Smooth muscle cell (in vitro differentiated cells): ENCODE data around the gene FGF16. TPM values are rescaled to one million over a fixed set of nuclear protein-coding genes. Genes with fewer than 3 reads are reported as not detected.
"Not testable (repeated sequence)": the region's sequence is repeated elsewhere in the genome, so short reads cannot be mapped to it uniquely, and the experiment has no call there.

Source experiments
- DNase-seq: peaks from one replicate; lab custom pipeline; 2025; ENCODE audit not compliant: unreplicated experiment; lab: John Stamatoyannopoulos, UW
- H2AFZ ChIP-seq: fragments of 200-600 bp; sonication (generic); 2 replicates; pipeline ENCODE4 v1.6.0; 2016; ENCODE audit warnings: antibody characterized with exemption, low read depth, mild to moderate bottlenecking
- H3F3A ChIP-seq: fragments of 200-600 bp; sonication (generic); 2 replicates; pipeline ENCODE4 v1.6.0; 2017; ENCODE audit warnings: antibody characterized with exemption, low read depth
- H3K27ac ChIP-seq: fragments of 200-600 bp; sonication (generic); 2 replicates; pipeline ENCODE4 v1.5.1; 2016; ENCODE audit warnings: low read depth, mild to moderate bottlenecking
- H3K27me3 ChIP-seq: fragments of 200-600 bp; sonication (generic); 2 replicates; pipeline ENCODE4 v1.6.1; 2016; ENCODE audit warnings: low read depth, mild to moderate bottlenecking
- H3K36me3 ChIP-seq: fragments of 200-600 bp; sonication (generic); 2 replicates; pipeline ENCODE4 v1.5.1; 2016; ENCODE audit warnings: low read depth
- H3K4me1 ChIP-seq: fragments of 200-600 bp; sonication (generic); 2 replicates; pipeline ENCODE4 v1.5.1; 2016; ENCODE audit warnings: low read depth
- H3K4me2 ChIP-seq: fragments of 200-600 bp; sonication (generic); 2 replicates; pipeline ENCODE4 v1.6.0; 2016; ENCODE audit warnings: mild to moderate bottlenecking
- H3K4me3 ChIP-seq: fragments of 200-600 bp; sonication (generic); 2 replicates; pipeline ENCODE4 v1.5.1; 2016; ENCODE audit warnings: mild to moderate bottlenecking
- H3K79me2 ChIP-seq: fragments of 200-600 bp; sonication (generic); 2 replicates; pipeline ENCODE4 v1.6.0; 2016; ENCODE audit warnings: low read depth, mild to moderate bottlenecking
- H3K9ac ChIP-seq: fragments of 200-600 bp; sonication (generic); 2 replicates; pipeline ENCODE4 v1.6.0; 2016; ENCODE audit warnings: low read depth
- H3K9me3 ChIP-seq: fragments of 200-600 bp; sonication (generic); replicated peaks from 2 replicates; pipeline ENCODE4 v1.5.1; 2016; ENCODE audit warnings: low read depth
- H4K20me1 ChIP-seq: fragments of 200-600 bp; sonication (generic); 2 replicates; pipeline ENCODE4 v1.6.0; 2016; ENCODE audit warnings: low read depth
- CTCF ChIP-seq: fragments of 200-600 bp; sonication (generic); IDR thresholded peaks from 2 replicates; pipeline ENCODE4 v1.5.1; 2017; ENCODE audit warnings: borderline replicate concordance, mild to moderate bottlenecking, antibody characterized with exemption; ENCODE audit not compliant: insufficient read depth, poor library complexity, severe bottlenecking
- WGBS: methylation state at CpG from one replicate; pipeline ENCODE4 v1.1.7; 2016; ENCODE audit warnings: low lambda C conversion rate; 5-methylcytosine and 5-hydroxymethylcytosine counted together
- polyA plus RNA-seq: library from polyadenylated mRNA; unstranded; fragments of >200 nt; fragmentation: Nextera tagmentation; extraction: Ambion mirVana; gene quantifications from 2 replicates; pipeline ENCODE4 v1.2.1, GENCODE V29; 2016
- total RNA-seq: library from RNA; depleted of rRNA; stranded (reverse); fragments of >200 nt; gene quantifications from 2 replicates; pipeline ENCODE4 v1.2.3, GENCODE V29; 2014

Gene FGF16
- total and polyA plus RNA-seq, 2 experiments from 2014 or later: not detected

- Histone ChIP-seq H3K79me2 (no peaks in the 10 kb centered on the region), H3K27me3 (no peaks in the 10 kb centered on the region), H3F3A (no peaks in the 10 kb centered on the region), H2AFZ (no peak overlapping the region), H3K9ac (no peak overlapping the region), H3K4me2 (no peak overlapping the region), H3K4me3 (no peak overlapping the region), H3K27ac (no peak overlapping the region), H3K36me3 (no peaks in the 10 kb centered on the region), H3K4me1 (no peaks in the 10 kb centered on the region), H4K20me1 (no peaks in the 10 kb centered on the region), H3K9me3 (no peaks in the 10 kb centered on the region)
- DNase-seq: no peak
- WGBS: 78% methylated on average over 5 of the region's 5 CpGs
- TF ChIP-seq CTCF: no peak
These were observed 36.9 kb downstream of the FGF16 start for GRCh38 chrX:77484045-77484444.

DNA sequence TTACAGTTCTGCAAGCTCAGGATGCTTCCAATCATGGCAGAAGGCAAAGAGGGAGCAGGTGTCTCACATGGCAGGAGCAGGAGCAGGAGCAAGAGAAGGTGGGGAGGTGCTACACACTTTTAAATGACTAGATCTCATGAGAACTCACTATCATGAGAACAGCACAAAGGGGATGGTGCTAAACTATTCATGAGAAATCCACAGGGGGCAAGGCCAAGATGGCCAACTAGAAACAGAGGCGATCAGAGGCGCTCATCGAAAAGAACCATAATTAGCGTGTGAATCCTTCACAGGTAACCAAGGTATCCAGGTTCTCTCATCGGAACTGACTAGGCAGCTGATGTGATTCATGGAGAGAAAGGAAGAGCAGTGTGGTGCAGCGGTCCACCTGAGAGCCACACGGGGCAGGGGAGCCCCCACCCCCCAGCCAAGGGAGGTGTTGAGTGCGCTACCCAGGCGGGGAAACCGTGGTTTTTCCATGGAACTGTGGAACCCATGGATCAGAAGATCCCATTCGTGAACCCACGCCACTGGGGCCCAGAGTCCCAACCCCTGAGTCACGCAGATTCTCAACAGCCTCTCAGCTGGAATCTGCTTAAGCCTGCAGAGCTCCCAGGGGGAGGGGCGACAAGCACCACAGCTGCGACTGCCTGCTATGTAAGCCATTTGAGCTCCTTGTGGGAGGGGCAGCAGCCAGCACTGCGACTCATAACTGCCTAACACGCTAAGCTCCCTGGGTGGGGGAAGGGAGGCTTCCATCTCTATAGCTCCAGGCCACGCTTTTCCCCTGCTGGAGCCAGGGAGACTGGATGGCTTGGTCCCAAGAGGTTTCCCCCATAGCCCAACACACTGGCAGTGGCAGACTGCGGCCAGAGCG, 46.7 kb downstream of the FGF16 start:
- TF ChIP-seq CTCF: no peak
- Histone ChIP-seq H3K4me3 (no peak overlapping the region), H3K79me2 (no peaks in the 10 kb centered on the region), H3K4me2 (no peak overlapping the region), H3K36me3 (no peaks in the 10 kb centered on the region), H3K27ac (no peak overlapping the region), H3F3A (no peaks in the 10 kb centered on the region), H3K9ac (no peak overlapping the region), H2AFZ (no peak overlapping the region), H3K27me3 (no peaks in the 10 kb centered on the region), H3K9me3 (no peaks in the 10 kb centered on the region), H4K20me1 (no peaks in the 10 kb centered on the region), H3K4me1 (no peaks in the 10 kb centered on the region)
- WGBS: 58% methylated on average over 20 of the region's 20 CpGs
- DNase-seq: peak; percentile 15

GRCh38 chrX:77500164-77500563, 53.0 kb downstream of the FGF16 start:
- not testable (repeated sequence) for H4K20me1 ChIP-seq, H3K36me3 ChIP-seq, H2AFZ ChIP-seq, H3K4me3 ChIP-seq, H3K27ac ChIP-seq, H3K27me3 ChIP-seq, H3K4me1 ChIP-seq, H3K4me2 ChIP-seq, H3K9me3 ChIP-seq, H3K9ac ChIP-seq, H3F3A ChIP-seq, H3K79me2 ChIP-seq, DNase-seq
- 81% methylated on average over 1 of the region's 1 CpG for WGBS

GRCh38 chrX:77502951-77503525, 55.8 kb downstream of the FGF16 start:
- TF ChIP-seq CTCF: no peak
- 15% methylated on average over 2 of the region's 2 CpGs for WGBS
- no peak overlapping the region for H3K4me2 ChIP-seq
- no peak overlapping the region for H3K27ac ChIP-seq
- H3K4me3 ChIP-seq: no peak overlapping the region
- no peak overlapping the region for H3K9ac ChIP-seq
- H3F3A ChIP-seq: no peaks in the 10 kb centered on the region
- no peak overlapping the region for H2AFZ ChIP-seq
- H3K9me3 ChIP-seq: peaks cover 3% of the 10 kb centered on the region
- no peaks in the 10 kb centered on the region for H3K79me2 ChIP-seq
- DNase-seq: no peak
- no peaks in the 10 kb centered on the region for H3K36me3 ChIP-seq
- peaks cover 6% of the 10 kb centered on the region for H3K4me1 ChIP-seq
- H4K20me1 ChIP-seq: no peaks in the 10 kb centered on the region
- H3K27me3 ChIP-seq: no peaks in the 10 kb centered on the region
